Dermis microvascular lymphatic vessel endothelial cell (primary cell): ENCODE data around the gene PDS5A. TPM values are rescaled to one million over a fixed set of nuclear protein-coding genes. Genes with fewer than 3 reads are reported as not detected.
"Not testable (repeated sequence)": the region's sequence is repeated elsewhere in the genome, so short reads cannot be mapped to it uniquely, and the experiment has no call there.

Experiments
- DNase-seq, 2 donors: peaks; one replicate each; pipeline versions ENCODE4 v3.0.0 to v3.0.0-alpha.2; 2010; ENCODE audit warnings: low read depth in 2 of 2
- total RNA-seq: library from RNA; depleted of rRNA; stranded (reverse); fragments of >200 nt; gene quantifications from 2 replicates; pipeline ENCODE4 v1.2.1, GENCODE V29; 2014

The PDS5A gene, protein sequence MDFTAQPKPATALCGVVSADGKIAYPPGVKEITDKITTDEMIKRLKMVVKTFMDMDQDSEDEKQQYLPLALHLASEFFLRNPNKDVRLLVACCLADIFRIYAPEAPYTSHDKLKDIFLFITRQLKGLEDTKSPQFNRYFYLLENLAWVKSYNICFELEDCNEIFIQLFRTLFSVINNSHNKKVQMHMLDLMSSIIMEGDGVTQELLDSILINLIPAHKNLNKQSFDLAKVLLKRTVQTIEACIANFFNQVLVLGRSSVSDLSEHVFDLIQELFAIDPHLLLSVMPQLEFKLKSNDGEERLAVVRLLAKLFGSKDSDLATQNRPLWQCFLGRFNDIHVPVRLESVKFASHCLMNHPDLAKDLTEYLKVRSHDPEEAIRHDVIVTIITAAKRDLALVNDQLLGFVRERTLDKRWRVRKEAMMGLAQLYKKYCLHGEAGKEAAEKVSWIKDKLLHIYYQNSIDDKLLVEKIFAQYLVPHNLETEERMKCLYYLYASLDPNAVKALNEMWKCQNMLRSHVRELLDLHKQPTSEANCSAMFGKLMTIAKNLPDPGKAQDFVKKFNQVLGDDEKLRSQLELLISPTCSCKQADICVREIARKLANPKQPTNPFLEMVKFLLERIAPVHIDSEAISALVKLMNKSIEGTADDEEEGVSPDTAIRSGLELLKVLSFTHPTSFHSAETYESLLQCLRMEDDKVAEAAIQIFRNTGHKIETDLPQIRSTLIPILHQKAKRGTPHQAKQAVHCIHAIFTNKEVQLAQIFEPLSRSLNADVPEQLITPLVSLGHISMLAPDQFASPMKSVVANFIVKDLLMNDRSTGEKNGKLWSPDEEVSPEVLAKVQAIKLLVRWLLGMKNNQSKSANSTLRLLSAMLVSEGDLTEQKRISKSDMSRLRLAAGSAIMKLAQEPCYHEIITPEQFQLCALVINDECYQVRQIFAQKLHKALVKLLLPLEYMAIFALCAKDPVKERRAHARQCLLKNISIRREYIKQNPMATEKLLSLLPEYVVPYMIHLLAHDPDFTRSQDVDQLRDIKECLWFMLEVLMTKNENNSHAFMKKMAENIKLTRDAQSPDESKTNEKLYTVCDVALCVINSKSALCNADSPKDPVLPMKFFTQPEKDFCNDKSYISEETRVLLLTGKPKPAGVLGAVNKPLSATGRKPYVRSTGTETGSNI (N-terminal part only)
- total RNA-seq: 47.8 and 49.8 TPM in 2 replicates

DNA sequence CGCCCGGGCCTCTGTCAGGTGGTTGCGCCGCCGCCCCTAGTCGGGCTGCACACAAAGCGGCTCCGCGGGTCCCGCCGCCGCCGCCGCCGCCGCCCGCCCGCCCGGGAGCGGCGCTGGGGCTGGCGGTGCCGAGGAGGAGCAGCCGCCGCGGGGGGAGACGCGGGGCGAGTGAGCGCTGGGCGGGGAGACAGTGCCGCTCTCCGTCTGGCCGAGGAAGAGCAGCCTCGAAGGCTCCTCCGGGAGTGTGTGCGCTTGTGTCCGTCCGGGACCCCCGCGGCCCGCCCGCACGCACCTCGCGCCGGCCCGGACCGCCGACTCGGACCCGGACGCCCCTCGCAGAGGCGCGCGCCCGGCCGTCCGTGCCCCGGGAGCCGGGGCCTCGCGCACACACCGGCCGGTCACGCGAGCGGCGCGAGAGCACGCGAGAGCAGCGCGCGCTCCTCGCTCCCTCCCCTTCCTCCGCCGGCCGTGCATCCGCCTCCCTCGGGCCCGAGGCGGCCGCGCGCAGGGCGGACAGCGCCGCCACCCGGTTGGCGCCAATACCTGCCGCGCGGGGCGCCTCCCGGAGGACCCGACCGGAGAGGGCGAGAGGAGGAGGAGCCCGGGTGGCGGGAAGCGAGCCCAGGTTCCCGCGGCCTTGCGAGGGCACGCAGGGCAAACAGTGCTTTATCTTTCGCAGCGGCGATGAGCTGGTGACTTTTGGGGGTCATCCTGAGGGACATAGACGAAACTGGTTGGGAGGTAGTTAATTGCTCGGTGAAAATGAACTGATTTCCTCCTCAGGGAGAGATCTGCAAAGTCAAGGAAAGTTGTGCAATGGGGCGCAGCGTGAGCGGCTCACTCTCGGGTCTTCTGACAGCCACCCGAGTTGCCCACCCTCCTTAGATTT lies at the start of gene PDS5A:
PDS5A (minus strand) TSS at position 423 of the 889 bp plus-strand sequence. CDS start 1,334 bp downstream, outside the sequence.
- peak; percentile 70 to 90 for DNase-seq

DNA sequence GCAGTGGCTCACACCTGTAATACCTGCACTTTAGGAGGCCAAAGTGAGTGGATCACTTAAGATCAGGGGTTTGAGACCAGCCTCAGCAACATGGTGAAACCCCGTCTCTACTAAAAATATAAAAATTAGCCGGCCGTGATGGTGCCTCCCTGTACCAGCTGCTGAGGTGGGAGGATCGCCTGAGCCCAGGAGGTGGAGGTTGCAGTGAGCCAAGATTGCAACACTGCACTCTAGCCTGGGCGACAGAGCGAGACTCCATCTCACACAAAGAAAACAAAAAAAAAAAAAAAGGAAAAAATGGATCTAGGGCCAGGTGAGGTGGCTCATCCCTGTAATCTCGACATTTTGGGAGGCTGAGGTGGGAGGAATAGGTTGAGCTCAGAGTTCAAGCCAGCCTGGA lies 46.3 kb upstream of the PDS5A start:
- not testable (repeated sequence) for DNase-seq

- not testable (repeated sequence) for DNase-seq
These were observed 43.4 kb upstream of the PDS5A start for GRCh38 chr4:40021116-40021515.

GRCh38 chr4:40020221-40020620 lies 42.5 kb upstream of the PDS5A start:
- DNase-seq: no peak

DNA sequence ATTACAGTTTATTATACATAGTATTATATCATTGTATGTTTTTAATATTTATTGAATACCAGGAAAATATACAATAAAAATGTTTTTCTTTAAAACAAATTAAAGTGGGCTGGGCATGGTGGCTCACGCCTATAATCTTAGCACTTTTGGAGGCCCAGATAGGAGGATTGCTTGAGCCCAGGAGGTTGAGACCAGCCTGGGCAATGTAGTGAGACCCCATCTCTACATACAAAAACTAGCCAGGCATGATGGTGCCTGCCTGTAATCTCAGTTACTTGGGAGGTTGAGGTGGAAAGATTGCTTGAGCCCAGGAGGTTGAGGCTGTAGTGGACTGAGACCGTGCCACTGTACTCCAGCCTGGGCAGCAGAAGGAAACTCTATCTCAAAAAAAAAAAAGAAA lies 38.3 kb upstream of the PDS5A start:
- DNase-seq: no peak

DNA sequence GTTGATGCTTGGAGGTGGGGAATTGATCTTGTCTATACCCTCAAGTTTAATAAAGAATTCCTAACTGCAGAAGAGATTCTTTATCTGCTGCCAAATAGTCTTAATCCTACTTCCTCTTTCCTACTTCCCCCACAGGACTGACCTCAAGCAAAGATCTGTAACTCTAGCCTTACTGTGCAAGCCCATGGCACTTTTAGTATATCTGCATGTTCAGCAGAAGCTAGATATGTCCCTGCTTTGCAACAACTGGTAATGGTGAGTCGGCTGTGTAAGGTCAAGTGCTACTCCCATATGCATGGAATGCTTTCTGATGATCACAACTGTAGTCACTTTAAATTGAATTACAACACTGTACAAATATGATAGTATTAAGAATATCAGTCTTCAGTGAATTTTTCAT lies 26.3 kb upstream of the PDS5A start:
- DNase-seq: no peak

DNA sequence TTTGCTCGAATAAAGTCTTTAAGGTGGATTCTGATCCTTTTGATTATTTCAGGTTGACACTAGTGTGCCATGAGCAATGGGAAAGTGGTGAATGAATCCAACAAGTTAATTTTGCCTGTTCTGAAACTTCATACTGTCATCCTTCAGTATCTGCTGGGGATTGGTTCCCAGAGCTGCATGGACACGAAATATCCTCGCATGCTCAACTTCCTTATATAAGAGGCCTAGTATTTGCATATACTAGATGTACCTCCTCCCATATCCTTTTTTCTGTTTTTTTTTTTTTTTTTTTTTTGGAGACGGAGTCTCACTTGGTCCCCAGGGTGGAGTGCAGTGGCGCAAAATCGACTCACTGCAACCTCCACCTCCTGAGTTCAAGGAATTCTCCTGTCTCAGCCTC lies 23.0 kb upstream of the PDS5A start:
- no peak for DNase-seq

- DNase-seq: no peak
These were observed 21.1 kb upstream of the PDS5A start for GRCh38 chr4:39998659-39999345.

DNA sequence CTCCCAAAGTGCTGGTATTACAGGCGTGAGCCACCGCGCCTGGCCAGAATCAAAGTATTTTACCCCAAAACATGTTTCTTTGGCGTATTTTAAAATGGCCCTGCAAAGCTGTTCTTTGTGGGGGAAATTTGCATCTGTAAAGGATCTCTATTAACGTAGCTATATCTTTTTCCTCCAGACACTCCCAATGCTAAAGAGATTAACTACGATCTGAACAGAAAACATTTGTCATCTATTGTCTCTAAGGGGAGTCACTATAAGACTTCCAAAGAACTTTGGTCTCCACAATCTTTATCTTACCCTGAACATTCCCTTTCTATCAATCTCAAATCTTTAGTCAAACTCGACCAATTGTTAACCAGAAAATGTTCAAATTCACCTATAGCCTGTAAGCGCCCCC lies 19.1 kb upstream of the PDS5A start:
- no peak for DNase-seq

DNA sequence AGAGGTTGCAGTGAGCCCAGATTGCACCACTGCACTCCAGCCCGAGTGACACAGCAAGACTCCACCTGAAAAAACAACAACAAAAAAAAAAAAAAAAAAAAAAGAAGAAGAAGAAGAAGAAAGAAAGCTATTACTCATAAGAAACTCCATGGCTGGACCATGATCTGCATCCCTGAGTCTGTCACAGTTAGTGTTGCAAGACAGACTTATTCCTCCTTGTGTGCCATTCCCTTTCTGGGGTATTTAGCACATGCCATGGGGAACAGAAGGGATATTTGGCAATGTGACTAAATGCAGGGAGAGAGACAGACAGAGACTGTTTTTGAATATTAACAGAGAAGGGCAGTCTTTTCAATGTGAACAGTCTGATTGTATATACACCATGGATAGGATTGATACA lies 16.7 kb upstream of the PDS5A start:
- no peak for DNase-seq

GRCh38 chr4:39989381-39989780 lies 11.7 kb upstream of the PDS5A start:
- DNase-seq: not testable (repeated sequence)

DNA sequence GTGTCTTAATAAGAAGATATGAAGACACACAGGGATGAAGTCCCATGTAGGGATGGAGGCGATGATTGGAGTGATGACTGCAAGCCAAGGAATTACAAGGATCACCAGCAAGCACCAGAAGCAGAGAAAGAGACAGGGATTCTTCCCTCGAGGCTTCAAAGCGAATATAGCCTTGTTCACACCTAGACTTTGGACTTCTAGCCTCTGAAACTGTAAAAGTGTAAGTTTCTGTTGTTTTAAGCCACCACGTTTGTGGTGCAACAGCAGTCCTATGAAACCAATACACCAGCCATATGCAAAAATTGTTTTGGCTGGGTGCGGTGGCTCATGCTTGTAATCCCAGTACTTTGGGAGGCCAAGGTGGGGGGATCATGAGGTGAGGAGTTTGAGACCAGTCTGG lies 9.8 kb upstream of the PDS5A start:
- DNase-seq: no peak

GRCh38 chr4:39978904-39979303 lies 1.2 kb upstream of the PDS5A start:
- no peak for DNase-seq

GRCh38 chr4:39978378-39978775 lies 666 bp upstream of the PDS5A start:
- DNase-seq: no peak

DNA sequence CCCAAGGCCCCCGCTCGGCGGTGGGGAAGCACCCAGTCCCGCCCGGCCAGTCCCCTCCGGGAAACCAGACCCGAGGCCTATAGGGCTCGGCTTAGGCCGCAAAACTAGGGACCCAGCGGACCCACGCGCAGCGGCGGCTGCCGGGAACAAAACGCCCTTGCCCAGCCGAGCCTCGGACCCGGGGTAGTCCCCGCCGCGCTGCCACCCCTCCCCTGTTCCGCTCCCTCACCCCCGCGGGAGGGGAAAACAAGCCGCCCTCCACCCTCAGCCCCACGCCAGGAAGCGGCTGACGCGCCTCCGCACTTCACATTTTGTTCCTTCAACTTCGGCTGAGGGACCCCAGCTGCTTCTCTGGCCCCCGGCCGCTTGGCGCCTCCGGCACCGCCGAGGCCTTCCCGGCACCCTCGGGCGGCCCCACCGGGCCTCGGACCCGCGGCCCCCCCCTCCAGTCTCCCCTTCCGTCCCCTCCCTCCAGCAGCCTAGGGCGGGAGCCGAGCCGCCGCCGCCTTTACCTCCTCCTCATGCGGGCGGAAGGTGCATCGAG lies 694 bp downstream of the PDS5A start:
- DNase-seq: peak in 1 of 2 donors; percentile 50

- DNase-seq: peak; percentile 70 to 85
These were observed 1.4 kb downstream of the PDS5A start for GRCh38 chr4:39976141-39976944.

DNA sequence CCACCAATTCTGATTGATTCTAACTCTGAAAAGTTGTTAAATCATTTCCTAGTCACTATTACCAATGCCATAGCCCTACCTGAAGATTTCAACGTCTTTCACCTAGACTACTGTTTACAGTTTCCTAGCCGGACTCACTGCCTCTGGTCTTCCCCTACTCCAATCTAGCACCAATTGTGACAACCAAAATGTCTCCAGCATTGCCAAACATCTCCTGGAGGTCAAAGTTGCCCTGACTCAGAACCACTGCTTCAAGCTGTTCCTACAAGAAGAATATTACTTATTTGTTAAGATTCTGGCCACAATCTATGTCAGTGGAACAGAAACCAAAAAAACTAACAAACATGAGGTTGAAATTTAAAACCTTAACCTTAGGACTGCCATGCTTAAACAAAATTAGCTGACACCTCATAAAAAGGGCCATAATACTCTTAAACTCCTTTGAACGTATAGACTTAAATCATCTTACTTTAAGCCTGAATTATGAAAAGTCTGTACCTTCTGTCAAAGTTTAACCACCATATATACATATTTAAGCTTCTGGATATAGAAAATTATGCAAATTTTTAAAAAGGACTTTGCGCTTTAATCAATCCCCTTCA lies 2.1 kb downstream of the PDS5A start:
- no peak for DNase-seq

- DNase-seq: not testable (repeated sequence)
These were observed 4.7 kb downstream of the PDS5A start for GRCh38 chr4:39973052-39973451.
